G401.6 (cell line): ENCODE measurements around the gene KIF9.
"Not testable (repeated sequence)": the region's sequence is repeated elsewhere in the genome, so short reads cannot be mapped to it uniquely, and the experiment has no call there.

Experiments
- FAIRE-seq: peaks from 2 replicates; lab custom pipeline; 2012; peaks lifted over from hg19 to GRCh38; lab: Jason Lieb, UNC

Gene KIF9

DNA sequence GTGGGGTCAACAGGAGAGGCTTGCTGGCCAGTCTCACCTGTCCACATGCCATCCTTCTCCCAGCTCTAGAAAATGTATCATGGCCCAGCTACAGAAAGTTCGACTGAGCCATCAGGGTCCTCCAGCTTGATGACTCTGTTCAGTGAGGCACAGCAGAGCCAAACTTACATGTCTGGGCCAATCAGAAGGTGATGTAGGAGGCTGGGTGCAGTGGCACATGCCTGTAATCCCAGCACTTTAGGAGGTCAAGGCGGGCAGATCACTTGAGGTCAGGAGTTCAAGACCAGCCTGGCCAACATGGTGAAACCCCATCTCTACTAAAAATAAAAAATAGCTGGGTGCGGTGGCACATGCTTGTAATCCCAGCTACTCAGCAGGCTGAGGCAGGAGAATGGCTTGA lies 31.5 kb downstream of the KIF9 start:
- FAIRE-seq = not testable (repeated sequence)

DNA sequence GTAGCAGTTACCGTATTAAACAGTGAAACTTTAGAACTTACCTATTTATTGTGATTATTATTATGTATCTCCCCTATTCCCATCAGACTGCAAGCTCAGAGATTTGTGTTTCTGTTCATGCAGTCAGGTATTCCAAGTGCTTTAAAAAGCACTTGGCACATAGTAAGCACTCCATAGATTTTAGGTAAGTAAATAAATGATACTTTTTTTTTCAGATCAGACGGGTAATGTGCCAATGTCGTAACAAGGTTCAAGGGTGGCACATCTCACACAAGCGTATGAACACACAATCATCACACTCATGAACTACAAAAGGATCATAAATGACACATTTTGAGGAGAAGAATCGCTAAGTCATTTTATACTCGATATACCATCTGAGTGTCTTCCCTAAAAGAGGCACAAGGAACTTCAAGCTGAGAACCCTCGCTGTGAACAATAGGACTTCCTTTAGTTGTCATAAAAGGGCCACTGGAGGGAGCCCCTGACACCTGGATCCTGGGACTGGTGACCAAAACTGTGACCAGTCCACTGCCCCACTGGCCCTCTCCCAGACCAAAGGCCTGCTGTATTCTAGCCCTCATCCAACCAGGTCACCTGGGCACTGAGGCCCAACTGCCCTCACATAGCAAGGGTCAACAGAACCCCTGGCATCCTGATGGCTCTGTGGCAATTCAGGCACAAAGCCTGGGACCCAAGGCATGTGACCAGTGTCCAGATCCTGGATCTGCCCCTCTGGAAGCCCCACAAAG lies 32.1 kb downstream of the KIF9 start:
- FAIRE-seq = no peak

DNA sequence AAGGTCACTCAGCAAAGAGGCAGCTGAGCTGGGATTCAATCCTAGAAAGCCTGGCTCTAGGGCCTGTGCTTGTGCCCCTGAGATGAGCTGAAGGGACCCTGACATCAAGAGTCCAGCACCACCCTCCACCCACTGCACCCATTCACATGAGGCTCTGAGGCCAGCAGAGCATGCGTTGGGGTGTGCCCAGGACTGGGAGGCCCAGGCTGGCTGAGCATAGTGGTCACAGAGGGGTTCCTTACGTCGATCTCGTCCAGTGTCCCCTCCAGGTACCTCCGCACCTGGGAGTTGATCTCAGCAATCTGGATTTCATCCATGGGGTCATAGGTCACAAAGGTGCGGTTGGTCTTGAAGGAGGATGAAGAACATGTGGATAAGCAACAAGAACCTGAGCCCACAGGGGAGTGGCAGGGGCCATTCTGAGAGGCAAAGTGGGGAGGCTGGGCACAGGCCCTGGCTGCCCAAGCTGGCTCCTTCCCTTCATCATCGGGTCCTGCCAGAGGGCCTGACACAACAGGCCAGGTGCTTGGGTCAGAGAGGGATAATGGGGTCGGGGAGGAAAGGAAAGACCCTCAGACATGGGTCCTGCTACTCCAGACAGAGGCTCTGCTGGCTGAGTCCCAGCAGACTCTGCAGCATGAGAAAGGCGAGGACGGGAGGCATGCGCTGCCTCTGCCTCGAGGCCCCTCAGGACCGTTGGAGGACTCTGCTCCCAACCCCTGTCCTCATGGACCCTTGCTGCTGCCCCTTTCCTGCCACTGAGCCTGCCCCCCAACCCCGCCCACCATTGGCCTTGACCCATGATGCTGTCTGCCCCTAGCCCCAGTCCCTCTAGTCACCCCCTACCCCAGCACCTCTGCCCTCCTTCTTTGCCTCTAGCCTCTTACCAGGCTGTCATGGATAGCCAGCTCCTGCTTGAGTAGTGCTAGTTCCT lies 35.2 kb downstream of the KIF9 start:
- no peak for FAIRE-seq

DNA sequence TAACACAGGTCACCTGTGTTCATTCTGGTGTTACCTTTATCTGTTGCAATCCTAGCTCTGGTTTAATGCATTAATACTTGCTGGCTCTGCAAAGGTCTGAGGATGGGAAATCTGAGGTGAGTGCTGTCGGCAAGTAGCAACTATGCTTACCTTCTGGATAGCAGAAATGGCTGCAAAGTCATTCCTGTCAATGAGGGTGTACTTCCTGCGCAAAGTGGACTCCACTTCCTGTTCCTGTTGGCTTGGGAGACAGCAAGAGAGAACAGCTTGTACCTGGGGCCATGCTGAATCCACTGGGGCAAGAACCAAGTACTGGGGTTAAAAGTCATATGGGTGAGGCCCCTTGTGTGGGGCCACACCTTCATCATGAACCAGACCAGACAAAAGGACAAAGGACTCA lies 37.3 kb downstream of the KIF9 start:
- FAIRE-seq = no peak

DNA sequence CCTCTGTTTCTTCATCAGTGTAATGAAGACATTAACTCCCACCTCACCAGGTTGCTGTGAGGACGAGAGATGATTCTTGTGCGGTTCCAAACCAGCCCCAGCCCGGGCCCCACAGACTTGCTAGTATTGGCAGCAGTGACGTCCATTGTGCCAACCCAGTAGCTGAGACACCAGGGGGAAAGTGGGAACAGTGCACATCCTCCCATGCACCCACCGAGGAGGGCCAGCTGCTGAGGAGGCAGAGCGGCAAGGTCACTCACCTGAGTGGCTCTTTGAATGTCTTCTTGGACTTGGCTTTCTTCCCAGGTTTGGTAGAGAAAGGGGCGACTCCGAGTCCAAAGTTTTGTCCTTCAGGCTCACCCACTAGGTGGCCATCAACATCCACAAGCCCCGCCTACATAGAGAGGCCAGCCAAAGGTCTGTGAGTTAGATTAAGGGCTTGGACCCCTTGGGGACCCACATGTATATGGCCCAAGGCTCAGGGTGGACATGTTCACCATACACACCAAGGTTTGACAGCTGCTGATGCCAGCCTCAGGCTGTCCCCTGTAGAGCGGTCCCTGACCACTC lies 38.0 kb downstream of the KIF9 start:
- no peak for FAIRE-seq

DNA sequence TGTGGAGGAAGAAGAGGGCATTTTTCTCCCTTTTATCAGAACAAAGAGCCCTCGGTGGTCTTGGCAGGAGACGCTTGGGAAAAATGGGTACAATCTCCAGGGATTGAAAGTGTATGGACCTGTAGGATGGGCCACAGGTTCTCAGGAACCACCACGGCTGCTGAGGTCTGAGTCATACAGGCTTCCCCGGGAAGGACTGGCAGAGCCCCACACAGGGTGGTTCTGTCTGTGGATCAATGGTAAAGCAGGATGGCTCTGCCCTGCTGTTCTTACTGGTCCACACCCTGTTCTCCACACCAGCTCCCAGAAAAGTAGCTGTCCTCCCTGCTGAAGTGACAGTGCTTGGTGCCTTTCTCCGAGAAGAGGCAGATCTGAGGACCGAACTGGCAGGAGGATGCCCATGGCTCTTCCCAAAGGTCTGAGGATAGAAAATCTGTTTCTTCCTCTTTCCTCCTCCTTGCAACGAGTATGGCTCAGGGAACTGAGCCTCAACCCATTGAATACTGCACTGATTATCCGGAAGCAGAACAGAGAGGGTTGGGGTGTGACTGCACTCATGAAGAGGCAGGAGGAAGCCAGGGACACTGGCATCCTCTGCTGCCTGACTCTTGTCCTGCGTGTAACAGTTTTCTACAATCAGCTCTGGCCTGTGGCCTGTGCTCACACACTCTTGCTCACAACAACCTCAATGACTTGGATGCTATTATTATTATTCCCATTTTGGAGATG lies 39.0 kb downstream of the KIF9 start:
- FAIRE-seq = no peak

DNA sequence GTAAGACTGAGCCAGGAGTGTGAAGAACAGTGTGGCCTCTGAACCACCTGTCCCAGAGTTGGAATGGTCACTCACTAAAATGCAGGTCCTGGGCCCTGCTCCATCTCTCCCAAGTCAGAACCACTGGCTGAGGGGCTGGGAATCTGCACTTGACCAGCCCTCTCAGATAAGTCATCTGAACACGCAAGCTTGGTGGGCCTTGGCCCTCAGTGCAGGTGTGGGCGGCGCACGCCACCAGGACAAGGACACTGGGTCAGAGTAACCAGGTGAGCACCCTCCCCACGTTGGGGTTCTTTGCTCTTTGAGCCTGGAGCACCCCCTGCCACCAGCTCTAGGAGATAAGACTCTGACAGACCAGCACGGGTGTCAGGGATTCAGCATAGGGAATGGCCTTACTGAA lies 42.7 kb downstream of the KIF9 start:
- no peak for FAIRE-seq

DNA sequence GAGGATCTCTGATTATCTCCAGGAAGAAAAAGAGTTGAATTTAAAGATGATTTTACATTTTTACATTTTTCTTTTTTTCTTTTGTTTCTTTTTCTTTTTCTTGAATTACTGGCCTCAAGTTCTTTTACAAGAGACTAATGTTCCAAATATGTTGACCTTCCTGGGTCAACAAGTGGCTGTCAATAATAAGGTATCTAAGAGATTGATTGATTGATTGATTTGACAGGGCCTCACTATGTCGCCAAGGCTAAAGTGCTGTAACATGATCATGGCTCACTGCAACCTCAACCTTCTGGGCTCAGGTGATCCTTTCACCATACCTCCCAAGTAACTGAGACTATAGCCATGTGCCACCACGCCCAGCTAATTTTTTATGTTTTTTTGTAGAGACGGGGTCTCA lies 44.6 kb downstream of the KIF9 start:
- FAIRE-seq = no peak

DNA sequence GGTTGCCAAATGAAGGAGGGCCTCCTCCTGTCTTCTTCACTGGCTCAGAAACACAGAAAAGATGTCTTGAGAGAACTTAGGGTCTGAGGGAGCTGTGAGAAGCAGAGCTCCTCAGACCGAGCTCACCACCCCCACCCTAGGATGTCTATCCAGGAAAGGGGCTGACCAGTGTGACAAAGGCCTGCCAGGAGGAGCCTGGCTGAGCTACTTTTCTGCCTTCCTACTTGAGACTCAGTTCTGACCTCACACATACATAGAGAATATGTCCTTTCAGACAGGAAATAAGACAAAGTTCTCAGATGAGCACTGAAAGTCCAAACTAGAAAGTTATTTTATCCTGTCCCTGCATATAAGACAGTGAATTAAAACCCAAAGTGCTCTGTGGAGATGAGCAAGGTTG lies 54.5 kb downstream of the KIF9 start:
- no peak for FAIRE-seq

DNA sequence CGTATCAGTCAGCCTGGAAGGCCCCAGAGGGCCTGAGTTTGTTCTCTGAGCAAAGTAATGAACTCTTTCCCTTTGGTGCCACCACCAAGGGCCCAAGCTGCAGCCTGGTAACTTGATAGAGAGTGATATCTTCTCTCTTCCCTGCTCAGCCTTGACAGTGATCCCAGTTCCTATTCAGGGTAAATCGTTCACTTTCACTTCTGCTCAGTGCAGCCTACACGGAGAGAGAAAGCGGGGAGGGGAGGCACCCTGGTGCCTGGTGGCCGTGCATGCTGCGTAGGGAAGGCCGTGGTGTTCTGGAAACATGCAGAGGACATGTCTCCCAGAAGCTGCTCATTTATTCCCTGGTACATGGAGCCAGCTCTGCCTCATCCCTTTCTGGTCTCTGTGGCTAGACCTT lies 54.9 kb downstream of the KIF9 start:
- FAIRE-seq = no peak

DNA sequence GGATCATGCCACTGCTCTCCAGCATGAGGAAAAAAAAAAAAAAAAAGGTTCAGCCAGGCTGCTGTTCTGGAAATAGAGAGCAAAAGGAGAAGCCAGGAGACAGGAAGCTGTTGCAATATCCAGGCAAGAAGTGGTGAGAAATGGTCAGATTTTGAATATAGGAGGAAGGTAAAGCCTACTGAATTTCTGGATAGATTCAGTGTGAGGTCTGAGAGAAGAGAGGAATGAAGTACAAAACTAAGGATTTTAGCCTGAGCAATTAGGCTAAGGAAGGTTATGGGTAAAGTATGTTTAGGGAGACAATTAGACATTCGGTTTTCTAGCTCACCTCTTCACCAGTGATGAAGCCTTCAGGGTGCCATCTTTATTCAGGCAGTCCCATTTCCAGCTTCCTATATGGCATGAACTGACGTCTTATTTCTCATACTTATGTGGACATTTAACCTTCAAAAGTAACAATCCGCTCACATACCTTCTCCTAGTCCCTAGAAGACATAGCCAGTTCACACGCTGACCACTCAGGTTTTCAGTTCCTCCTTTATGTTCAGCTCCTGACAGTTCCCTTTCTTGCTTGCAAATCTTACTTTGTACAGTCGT lies 57.2 kb downstream of the KIF9 start:
- no peak for FAIRE-seq

DNA sequence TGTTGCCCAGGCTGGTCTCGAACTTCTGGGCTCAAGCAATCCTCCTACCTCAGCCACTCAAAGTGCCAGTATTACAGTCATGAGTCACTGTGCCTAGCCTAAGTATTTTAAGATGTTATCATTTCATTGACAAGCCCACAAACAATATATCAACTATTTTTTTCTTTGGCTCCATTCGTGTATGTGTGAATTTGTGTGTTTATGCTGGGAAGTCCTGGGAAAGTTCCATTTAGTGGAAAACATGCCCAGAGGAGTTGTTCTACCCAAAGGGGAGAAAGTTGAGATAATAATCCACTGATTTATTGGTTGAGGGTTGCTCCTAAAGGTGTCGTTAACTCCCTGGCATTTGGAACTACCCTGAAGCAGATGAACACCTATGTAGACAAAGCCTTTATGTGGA lies 58.8 kb downstream of the KIF9 start:
- no peak for FAIRE-seq

DNA sequence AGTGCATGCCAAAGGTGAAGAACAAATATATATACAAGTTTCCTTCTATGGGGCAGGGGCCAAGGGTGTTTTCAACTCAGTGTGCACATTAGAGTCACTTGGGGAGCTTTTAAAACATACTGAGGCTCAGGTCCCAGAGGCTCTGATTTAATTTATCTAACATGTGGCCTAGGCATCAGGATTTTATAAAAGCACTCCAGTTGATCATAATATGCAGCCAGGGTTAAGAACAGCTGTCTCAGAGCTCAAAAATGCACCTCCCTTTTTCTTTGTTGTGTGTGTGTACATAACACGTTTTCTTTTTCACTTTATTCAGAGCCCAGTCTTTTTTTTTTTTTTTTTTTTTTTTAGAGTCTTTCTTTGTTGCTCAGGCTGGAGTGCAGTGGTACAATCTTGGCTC lies 60.8 kb downstream of the KIF9 start:
- FAIRE-seq = no peak

DNA sequence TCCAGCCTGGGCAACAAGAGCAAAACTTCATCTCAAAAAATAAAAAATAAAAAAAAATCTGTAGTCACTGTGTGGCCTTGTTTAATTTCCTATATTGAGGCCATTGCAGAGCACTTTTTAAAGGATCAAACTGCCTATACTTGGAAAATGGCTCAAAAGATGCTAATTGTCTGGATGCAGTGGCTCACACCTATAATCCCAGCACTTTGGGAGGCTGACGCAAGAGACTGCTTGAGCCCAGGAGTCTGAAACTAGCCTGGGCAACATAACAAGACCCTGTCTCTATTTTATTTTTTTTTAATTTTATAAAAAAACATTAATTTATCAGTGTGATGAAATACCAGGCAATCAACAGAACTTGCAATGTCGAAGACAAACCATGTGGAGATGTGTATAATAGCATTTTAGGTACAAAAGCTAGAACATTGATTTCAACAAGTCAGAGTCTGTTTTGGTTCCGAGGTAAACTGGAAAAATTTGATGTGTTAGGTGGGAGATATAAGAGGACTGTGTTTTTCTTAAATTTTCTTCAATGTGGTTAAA lies 71.7 kb downstream of the KIF9 start:
- FAIRE-seq = no peak

DNA sequence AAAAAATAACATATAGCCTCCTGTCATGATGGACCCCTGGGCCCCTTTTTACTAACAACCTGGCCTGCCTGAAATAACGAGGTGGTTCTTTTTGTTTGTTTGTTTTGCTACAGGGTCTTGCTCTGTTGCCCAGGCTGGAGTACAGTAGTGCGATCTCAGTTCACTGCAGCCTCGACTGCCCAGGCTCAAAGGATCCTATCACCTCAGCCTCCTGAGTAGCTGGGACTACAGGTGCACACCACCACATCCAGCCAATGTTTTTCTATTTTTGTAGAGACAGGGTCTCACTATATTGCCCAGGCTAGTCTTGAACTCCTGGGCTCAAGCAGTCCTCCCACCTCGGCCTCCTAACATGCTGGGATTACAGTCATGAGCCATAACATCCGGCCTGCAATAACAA lies 76.6 kb downstream of the KIF9 start:
- FAIRE-seq = not testable (repeated sequence)

DNA sequence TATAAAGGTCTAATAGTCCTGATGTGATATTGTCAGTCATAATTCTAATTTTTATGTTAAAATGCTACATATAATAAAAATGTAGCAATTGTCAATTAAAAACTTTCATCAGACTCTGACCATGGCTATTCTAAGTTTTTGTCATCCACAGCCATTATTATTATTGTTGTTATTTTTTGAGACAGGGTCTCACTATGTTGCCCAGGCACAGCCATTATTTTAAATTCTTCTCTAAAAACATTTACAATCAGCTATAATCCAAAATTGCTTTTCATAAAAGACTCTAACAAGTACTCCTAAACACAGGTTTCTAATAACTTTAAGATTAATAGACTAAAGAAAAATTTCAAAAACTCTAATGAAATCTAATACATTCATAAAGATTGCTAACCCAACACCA lies 77.7 kb downstream of the KIF9 start:
- peak; percentile 51 for FAIRE-seq

DNA sequence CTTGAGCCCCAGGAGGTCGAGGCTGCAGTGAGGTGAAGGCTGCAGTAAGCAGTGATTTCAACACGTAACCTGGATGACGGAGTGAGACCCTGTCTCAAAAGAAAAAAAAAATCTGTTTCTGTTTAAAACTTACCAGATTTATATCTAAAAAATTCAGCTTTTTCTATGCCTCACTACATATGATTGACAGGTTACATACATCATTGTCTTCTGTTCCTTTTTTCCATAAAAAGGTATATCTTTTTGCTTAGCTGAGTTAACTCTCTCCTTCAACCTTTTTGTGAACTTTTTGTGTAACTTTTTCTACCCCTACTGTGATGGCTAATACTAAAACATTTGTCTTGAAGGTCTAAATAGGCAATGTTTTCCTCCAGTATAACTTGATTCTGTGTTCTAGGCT lies 80.1 kb downstream of the KIF9 start:
- no peak for FAIRE-seq

DNA sequence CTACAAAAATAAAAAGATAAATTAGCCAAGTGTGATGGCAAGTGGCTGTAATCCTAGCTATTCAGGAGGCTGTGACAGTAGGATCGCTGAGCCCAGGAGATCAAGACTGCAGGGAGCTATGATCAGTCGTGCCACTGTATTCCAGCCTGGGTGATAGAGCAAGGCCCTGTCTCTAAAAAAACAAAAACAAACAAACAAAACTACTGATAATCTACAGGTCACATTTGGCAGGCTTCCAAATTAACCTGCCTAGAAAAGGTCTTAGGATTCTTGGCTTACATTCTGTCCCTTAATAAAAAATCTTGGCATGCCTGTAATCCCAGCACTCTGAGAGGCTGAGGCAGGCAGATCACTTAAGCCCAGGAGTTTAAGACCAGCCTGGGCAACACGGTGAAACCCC lies 85.3 kb downstream of the KIF9 start:
- no peak for FAIRE-seq

DNA sequence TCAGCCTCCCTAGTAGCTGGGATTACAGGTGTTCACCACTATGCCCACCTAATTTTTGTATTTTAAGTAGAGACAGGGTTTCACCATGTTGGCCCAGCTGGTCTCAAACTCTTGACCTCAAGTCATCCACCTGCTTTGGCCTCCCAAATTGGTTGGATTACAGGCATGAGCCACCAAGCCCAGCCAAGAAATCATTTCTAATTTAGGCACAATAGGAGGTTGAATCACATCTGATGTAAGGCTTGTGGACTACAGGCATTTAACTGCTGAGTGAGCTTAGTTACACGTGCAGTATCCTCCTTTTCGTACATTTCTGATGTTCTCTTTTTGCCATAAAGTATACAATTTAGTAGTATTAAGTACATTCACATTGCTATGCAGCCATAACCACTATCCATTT lies 87.6 kb downstream of the KIF9 start:
- FAIRE-seq = no peak

DNA sequence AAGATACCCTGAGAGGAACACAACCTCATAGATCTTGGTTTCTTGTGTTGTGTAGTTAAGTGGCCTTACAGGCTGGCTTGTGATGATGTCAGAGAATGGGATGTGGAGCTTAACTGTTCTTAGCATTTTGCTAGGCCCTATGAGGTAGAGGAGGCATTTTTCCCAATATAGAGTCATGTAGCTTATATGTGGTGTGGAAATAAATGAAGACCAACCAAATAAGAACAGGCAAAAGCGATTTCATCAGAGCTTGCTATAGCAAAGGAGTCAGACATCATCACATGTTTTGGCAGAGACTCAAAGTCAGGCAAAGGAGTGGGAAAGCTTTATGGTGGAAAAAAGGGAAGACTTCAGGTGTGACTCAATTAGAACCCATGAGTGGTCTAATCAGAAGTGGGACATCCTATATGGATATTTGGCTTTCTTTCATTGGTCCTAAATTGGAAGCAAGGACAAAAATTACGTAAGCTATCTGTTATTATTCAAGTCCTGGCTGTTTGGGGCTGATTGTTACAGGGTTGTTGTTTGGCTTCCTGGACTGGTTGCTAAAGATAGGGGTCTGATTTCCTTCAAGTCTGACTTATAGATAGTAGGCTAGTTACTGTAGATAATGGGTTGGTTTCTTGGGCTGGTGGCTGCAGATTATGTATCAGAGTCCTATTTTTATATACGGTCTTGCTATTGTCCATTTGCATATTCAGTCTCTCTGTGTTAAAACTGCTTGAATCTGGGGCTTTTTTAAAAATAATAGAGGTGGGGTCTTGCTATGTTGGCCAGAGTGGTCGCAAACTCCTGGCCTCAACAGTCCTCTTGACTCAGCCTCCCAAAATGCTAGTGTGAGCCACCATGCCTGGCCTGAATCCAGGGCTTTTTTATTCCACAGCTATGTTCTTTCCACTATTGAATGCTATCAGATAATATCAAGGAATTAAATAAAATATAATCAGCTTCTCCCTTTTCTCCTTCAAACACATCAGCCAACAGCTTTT lies 88.4 kb downstream of the KIF9 start:
- FAIRE-seq = no peak

DNA sequence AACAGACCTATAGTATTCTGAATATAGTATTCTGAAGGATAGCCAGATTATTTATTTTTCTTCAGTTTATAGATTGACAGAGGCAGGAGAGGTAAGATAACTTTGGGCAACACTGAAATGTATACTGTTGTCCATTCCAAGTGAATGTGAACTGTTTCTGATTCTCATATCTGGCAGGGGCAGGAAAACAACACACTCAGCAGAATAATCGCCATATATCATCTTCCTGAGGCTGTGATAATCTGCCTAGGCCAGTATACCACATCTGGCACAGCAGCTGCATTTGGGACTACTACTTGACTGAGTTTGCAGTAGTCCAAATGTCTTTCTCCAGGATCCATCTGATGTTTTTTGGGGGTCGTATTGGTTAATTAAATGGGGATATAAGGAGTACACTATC lies 96.3 kb downstream of the KIF9 start:
- FAIRE-seq = no peak
